MCF 10A (cell line): Measurements from ENCODE around the gene TMX3. TPM values are rescaled to one million over a fixed set of nuclear protein-coding genes. Genes with fewer than 3 reads are reported as not detected.

Source experiments
- Bru-seq: library from RNA; stranded (reverse); fragments of 400-500 nt; gene quantifications from one replicate; lab custom pipeline; 2021; lab: Mats Ljungman, UMichigan
- BruChase-seq, 2 experiments: library from RNA; stranded (reverse); fragments of 400-500 nt; gene quantifications; one replicate each; lab custom pipeline; 2021; lab: Mats Ljungman, UMichigan
- BruUV-seq: library from RNA; stranded (reverse); fragments of 400-500 nt; replicated peaks from 2 replicates; lab custom pipeline; 2021; lab: Mats Ljungman, UMichigan
- CTCF ChIA-PET: fragments of 300-600 bp; sonication (Branson Sonifier 250); formaldehyde crosslinking; extraction: SDS; loops from one replicate; lab custom pipeline; 2021; ENCODE audit warnings: antibody characterized with exemption, inconsistent platforms; lab: Yijun Ruan, JAX
- POLR2A ChIA-PET: fragments of 300-600, 350-650 bp; sonication (Branson Sonifier 250); formaldehyde crosslinking; extraction: SDS; loops from one replicate; lab custom pipeline; 2020; ENCODE audit warnings: antibody characterized with exemption, inconsistent platforms; lab: Yijun Ruan, JAX
- DNase-seq: peaks from one replicate; pipeline ENCODE4 v3.0.0-alpha.2; 2018; ENCODE audit not compliant: unreplicated experiment
- H3K27ac Mint-ChIP-seq: one replicate; pipeline ENCODE4 v1.8.0; 2022; ENCODE audit warnings: mild to moderate bottlenecking, low read depth, mixed read lengths; ENCODE audit not compliant: unreplicated experiment
- H3K27me3 Mint-ChIP-seq: one replicate; pipeline ENCODE4 v1.8.0; 2022; ENCODE audit warnings: mixed read lengths; ENCODE audit not compliant: insufficient read depth, unreplicated experiment
- H3K36me3 Mint-ChIP-seq: one replicate; pipeline ENCODE4 v1.8.0; 2022; ENCODE audit warnings: mild to moderate bottlenecking, moderate library complexity, mixed read lengths; ENCODE audit not compliant: insufficient read depth, unreplicated experiment
- H3K4me1 Mint-ChIP-seq: one replicate; pipeline ENCODE4 v1.8.0; 2022; ENCODE audit warnings: mixed read lengths; ENCODE audit not compliant: insufficient read depth, unreplicated experiment
- H3K4me3 Mint-ChIP-seq: one replicate; pipeline ENCODE4 v1.8.0; 2022; ENCODE audit warnings: mild to moderate bottlenecking, moderate library complexity, mixed read lengths; ENCODE audit not compliant: unreplicated experiment
- H3K9me3 Mint-ChIP-seq: one replicate; pipeline ENCODE4 v1.8.0; 2022; ENCODE audit warnings: mixed read lengths; ENCODE audit not compliant: unreplicated experiment
- intact Hi-C: fragments of 100-400 bp; cut with micrococcal nuclease; formaldehyde crosslinking; loops from 2 replicates; pipeline ENCODE4 v1.14.1; 2022
- long read RNA-seq: library from polyadenylated mRNA; stranded (forward); transcript quantifications from one replicate; pipeline ENCODE4 v2.0.0, GENCODE V29; 2022
- total RNA-seq: library from RNA; stranded (reverse); gene quantifications from 2 replicates; pipeline ENCODE4 v1.2.3, GENCODE V29; 2022
- TF ChIP-seq, protein P1 (sequence below): fragments of 200-600 bp; IDR thresholded peaks from one replicate; pipeline ENCODE4 v1.8.0; 2022; ENCODE audit warnings: antibody characterized with exemption, mild to moderate bottlenecking; ENCODE audit not compliant: unreplicated experiment

TMX3 gene, protein sequence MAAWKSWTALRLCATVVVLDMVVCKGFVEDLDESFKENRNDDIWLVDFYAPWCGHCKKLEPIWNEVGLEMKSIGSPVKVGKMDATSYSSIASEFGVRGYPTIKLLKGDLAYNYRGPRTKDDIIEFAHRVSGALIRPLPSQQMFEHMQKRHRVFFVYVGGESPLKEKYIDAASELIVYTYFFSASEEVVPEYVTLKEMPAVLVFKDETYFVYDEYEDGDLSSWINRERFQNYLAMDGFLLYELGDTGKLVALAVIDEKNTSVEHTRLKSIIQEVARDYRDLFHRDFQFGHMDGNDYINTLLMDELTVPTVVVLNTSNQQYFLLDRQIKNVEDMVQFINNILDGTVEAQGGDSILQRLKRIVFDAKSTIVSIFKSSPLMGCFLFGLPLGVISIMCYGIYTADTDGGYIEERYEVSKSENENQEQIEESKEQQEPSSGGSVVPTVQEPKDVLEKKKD
- total RNA-seq (88.7 and 95.0 TPM in 2 replicates), Bru-seq, nascent RNA (percentile 93 among the genes with signal in this experiment), BruChase-seq, experiment 1, labeled RNA remaining after a 6-hour chase (percentile 94 among the genes with signal in this experiment), BruChase-seq, experiment 2, labeled RNA remaining after a 2-hour chase (percentile 94 among the genes with signal in this experiment)
- long read RNA-seq, full-length matches to known transcripts: 144 of 193 reads
- long read RNA-seq, partial matches to known transcripts: 5 of 193 reads
- long read RNA-seq, other reads (novel, unspliced or antisense): 44 of 193 reads

DNA sequence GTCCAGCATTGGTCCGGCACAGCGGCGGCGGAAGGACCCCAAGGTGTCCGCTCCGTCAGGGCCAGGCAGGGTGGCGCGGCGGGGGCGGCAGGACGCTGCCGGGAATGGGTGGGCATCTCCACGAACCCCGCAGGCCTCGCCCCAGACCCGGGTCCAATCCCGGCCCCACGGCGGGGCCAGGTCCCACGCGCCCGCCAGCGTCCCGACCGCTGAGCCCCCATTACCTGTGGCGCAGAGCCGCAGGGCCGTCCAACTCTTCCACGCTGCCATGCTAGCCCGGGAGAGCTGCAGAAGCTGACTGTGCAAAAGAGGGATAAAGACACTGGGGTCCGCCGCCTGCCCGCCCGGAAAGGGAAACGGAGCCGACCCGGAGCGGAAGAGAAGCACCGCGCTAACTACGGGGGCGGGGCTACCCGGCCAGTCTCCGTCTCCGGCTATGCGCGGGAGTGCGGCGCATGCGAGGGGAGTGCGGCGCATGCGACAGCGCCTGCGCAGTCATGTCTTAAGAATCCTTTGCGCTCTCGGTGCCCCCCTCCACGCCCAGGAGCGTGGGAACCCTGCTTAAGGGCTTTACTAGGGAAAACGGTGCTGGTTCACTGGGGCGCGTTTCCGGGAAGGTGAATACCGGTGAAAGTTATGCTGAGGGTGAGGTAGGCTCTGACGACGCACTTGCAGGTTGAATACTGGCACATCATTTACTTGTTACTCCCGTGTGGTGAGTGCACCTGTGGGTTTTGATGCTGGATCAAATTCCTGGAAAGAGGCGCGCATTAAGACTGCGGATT, at the start of gene TMX3:
TSS of gene TMX3 (minus strand) at position 397 of the 785 bp plus-strand sequence. CDS start at position 270, 127 bp downstream.
- DNase-seq: peak; percentile 92
- intact Hi-C loops: loop anchor here (5.0 kb wide), 1 partner anchor 127 kb away; no protein-coding TSS in a partner anchor
- ChIA-PET CTCF (interaction anchor here (0.6 to 1.1 kb wide), 2 partner anchors 1310 to 1608 kb away, joined by 3 to 6 read pairs; no protein-coding TSS in a partner anchor), POLR2A (interaction anchor here (0.7 to 1.4 kb wide), 6 partner anchors 14 to 1203 kb away, joined by 3 to 4 read pairs (median 3); partner anchors contain the start of gene DSEL)
- Mint-ChIP-seq H3K27ac (peak within 1 kb of the TSS; percentile 70), H3K4me3 (peak within 1 kb of the TSS; percentile 95), H3K4me1 (peaks cover 19% of the 10 kb centered on the region), H3K36me3 (peaks cover 15% of the 10 kb centered on the region), H3K9me3 (no peaks in the 10 kb centered on the region), H3K27me3 (no peaks in the 10 kb centered on the region)
- BruUV-seq: no TSS peak
- TF ChIP-seq, protein P1, sequence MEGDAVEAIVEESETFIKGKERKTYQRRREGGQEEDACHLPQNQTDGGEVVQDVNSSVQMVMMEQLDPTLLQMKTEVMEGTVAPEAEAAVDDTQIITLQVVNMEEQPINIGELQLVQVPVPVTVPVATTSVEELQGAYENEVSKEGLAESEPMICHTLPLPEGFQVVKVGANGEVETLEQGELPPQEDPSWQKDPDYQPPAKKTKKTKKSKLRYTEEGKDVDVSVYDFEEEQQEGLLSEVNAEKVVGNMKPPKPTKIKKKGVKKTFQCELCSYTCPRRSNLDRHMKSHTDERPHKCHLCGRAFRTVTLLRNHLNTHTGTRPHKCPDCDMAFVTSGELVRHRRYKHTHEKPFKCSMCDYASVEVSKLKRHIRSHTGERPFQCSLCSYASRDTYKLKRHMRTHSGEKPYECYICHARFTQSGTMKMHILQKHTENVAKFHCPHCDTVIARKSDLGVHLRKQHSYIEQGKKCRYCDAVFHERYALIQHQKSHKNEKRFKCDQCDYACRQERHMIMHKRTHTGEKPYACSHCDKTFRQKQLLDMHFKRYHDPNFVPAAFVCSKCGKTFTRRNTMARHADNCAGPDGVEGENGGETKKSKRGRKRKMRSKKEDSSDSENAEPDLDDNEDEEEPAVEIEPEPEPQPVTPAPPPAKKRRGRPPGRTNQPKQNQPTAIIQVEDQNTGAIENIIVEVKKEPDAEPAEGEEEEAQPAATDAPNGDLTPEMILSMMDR: no peak

DNA sequence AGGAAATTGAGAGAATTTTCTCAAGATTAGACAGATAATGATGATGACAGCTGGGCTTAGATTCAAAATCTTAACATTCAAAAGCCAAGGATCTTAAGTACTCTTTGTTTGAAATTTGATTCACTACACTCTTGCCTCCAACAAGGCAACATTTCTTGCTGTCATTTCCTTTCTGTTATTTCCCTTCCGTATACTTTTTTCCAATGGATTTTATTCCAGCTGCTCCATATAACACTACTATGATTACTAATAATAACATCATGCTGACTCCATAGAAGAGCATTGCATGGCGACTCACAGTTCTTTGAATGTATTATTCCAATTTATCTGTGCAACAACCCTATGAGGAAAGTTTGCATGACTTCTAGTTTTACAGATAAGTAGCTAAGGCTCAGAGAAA, 49.1 kb upstream of the TMX3 start:
- ChIA-PET CTCF (interaction anchor here (0.7 kb wide), 1 partner anchor 1658 kb away, joined by 4 read pairs; no protein-coding TSS in a partner anchor), POLR2A (no interaction called here)
- Mint-ChIP-seq H3K36me3 (no peaks in the 10 kb centered on the region), H3K27ac (no peak overlapping the region), H3K4me1 (no peaks in the 10 kb centered on the region), H3K27me3 (no peaks in the 10 kb centered on the region), H3K9me3 (peaks cover 5% of the 10 kb centered on the region), H3K4me3 (no peak overlapping the region)
- intact Hi-C loops: no loop called here
- TF ChIP-seq, protein P1: no peak
- no TSS peak for BruUV-seq
- no peak for DNase-seq

DNA sequence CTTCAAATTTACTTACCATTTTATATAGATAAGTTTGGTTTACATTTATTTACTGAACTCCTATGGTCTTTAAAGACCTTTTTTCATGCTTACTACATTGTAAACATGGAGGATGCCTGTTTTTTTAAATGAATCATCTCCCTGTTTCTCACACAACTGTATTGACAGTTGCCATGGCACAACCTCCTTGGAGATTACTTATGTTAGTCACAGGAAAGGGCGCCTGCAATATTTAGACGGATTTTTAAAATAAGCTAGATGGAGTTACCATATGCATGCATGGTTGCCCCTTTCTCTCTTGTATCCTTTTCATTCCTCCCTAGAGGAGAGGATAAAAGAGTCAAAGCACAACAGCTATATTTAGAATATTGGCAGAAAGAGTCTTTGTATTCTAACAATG, 48.2 kb upstream of the TMX3 start:
- POLR2A ChIA-PET: no interaction called here
- CTCF ChIA-PET: no interaction called here
- intact Hi-C loops: no loop called here
- Mint-ChIP-seq H3K9me3 (peaks cover 9% of the 10 kb centered on the region), H3K36me3 (no peaks in the 10 kb centered on the region), H3K4me3 (no peak overlapping the region), H3K27ac (no peak overlapping the region), H3K4me1 (no peaks in the 10 kb centered on the region), H3K27me3 (no peaks in the 10 kb centered on the region)
- BruUV-seq: no TSS peak
- peak; percentile 38 for DNase-seq
- TF ChIP-seq, protein P1: no peak
